A673 (cell line): ENCODE data around the gene L3MBTL3.

Experiments
- EZH2 ChIP-seq: fragments of 200-600 bp; sonication (generic); IDR thresholded peaks from 2 replicates; pipeline ENCODE4 v1.6.1; 2017; ENCODE audit warnings: borderline replicate concordance, low read depth, mild to moderate bottlenecking, mixed read lengths, antibody characterized with exemption, low read length; ENCODE audit not compliant: poor library complexity, severe bottlenecking
- TF ChIP-seq, protein P1 (sequence below): fragments of 300-800, 200-600 bp; sonication (generic); conservative IDR thresholded peaks from 2 replicates; pipeline ENCODE4 v1.5.1; 2017; ENCODE audit warnings: low read depth, mild to moderate bottlenecking, antibody characterized with exemption, low read length, moderate library complexity, mixed read lengths

DNA sequence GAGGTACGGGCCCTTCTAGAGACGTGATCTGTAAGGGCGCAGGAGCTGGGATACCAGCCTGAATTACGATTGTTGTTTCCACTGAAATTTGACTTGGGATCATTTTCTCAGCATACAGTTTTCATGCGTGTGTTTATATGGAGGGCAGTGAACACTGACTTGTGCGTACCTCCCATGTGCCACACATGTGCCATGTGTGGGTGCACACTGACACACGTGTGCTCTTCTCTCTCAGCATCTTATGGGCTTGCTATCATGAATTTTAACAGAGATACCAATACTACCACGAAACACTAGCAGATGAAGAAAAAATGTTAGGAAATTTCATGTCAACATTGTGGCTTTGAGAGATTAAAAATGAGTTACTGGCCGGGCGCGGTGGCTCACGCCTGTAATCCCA is 39.1 kb downstream of the L3MBTL3 start:
- TF ChIP-seq, protein P1, sequence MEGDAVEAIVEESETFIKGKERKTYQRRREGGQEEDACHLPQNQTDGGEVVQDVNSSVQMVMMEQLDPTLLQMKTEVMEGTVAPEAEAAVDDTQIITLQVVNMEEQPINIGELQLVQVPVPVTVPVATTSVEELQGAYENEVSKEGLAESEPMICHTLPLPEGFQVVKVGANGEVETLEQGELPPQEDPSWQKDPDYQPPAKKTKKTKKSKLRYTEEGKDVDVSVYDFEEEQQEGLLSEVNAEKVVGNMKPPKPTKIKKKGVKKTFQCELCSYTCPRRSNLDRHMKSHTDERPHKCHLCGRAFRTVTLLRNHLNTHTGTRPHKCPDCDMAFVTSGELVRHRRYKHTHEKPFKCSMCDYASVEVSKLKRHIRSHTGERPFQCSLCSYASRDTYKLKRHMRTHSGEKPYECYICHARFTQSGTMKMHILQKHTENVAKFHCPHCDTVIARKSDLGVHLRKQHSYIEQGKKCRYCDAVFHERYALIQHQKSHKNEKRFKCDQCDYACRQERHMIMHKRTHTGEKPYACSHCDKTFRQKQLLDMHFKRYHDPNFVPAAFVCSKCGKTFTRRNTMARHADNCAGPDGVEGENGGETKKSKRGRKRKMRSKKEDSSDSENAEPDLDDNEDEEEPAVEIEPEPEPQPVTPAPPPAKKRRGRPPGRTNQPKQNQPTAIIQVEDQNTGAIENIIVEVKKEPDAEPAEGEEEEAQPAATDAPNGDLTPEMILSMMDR = no peak
- no peak for TF ChIP-seq EZH2
